Sigmoid colon (tissue), 3 donors: ENCODE measurements around the gene FLNB.

Experiments used
- POLR2A ChIP-seq, 2 donors: fragments of 450-650 bp; IDR thresholded peaks; one replicate each; pipeline ENCODE4 v1.6.1; 2016; ENCODE audit warnings: antibody characterized with exemption in 2 of 2, mild to moderate bottlenecking in 2 of 2, moderate library complexity in 2 of 2
- TF ChIP-seq, protein P1 (sequence below), 4 experiments: fragments of 450-650 bp in 3 of 4; fragments of 200-600 bp in 1 of 4; IDR thresholded peaks; one replicate each; pipeline ENCODE4 v1.5.1; 2016 to 2019; ENCODE audit warnings: antibody characterized with exemption in 4 of 4, mild to moderate bottlenecking in 3 of 4, moderate library complexity in 2 of 4

DNA sequence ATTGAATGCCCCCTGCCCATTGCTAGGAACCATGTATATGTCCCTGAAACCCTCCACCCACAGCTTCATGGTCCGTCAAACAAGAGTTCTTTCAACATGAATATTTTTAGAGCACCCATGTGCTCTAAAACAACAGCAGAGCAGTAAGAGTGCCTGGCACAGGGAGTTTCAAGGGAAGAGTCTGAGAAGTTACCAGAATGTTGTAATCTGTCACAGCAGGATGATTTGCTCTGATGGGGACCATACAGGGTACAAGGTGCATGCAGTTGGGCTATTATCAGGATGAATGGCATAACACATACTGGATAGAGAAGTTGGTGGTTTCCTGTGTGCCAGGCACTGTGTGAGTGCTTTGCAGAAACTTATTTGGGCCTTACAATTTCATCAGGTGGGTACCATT, 27.8 kb upstream of the FLNB start:
- TF ChIP-seq, protein P1, sequence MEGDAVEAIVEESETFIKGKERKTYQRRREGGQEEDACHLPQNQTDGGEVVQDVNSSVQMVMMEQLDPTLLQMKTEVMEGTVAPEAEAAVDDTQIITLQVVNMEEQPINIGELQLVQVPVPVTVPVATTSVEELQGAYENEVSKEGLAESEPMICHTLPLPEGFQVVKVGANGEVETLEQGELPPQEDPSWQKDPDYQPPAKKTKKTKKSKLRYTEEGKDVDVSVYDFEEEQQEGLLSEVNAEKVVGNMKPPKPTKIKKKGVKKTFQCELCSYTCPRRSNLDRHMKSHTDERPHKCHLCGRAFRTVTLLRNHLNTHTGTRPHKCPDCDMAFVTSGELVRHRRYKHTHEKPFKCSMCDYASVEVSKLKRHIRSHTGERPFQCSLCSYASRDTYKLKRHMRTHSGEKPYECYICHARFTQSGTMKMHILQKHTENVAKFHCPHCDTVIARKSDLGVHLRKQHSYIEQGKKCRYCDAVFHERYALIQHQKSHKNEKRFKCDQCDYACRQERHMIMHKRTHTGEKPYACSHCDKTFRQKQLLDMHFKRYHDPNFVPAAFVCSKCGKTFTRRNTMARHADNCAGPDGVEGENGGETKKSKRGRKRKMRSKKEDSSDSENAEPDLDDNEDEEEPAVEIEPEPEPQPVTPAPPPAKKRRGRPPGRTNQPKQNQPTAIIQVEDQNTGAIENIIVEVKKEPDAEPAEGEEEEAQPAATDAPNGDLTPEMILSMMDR (IDR thresholded peaks at IDR 0.05), result no peak
- no peak for TF ChIP-seq POLR2A (IDR thresholded peaks at IDR 0.05)
